Lower leg skin (tissue), 4 donors: ENCODE results near the gene ZNF154. TPM values are rescaled to one million over a fixed set of nuclear protein-coding genes. Genes with fewer than 3 reads are reported as not detected.

Source experiments
- DNase-seq, 2 donors: peaks; one replicate each; pipeline ENCODE4 v3.0.0-alpha.2; 2019; ENCODE audit warnings: low spot score in 2 of 2
- H3K4me3 ChIP-seq: fragments of 200-600 bp; sonication (generic); 2 replicates; pipeline ENCODE4 v1.5.1; 2017; ENCODE audit warnings: mild to moderate bottlenecking, low read depth; ENCODE audit not compliant: poor library complexity, severe bottlenecking
- CTCF ChIP-seq, 3 donors: fragments of 450-650 bp; IDR thresholded peaks; one replicate each; pipeline ENCODE4 v1.5.1; 2016; ENCODE audit warnings: antibody characterized with exemption in 3 of 3, mild to moderate bottlenecking in 3 of 3, moderate library complexity in 2 of 3
- POLR2A ChIP-seq, 2 donors: fragments of 450-650 bp; IDR thresholded peaks; one replicate each; pipeline ENCODE4 v1.6.1; 2016 to 2017; ENCODE audit warnings: antibody characterized with exemption in 2 of 2, mild to moderate bottlenecking in 1 of 2, moderate library complexity in 1 of 2
- WGBS, 2 donors: methylation state at CpG; one replicate each; pipeline ENCODE4 v1.1.5; 2018; 5-methylcytosine and 5-hydroxymethylcytosine counted together
- intact Hi-C: fragments of 100-400 bp; cut with DNase I; formaldehyde crosslinking; loops from one replicate; pipeline ENCODE4 v1.15.0; 2023; ENCODE audit warnings: low total_unique reads
- total RNA-seq, 4 donors: library from RNA; depleted of rRNA; stranded (reverse); fragments of >200 nt; gene quantifications; one replicate each; pipeline ENCODE4 v1.1.0, GENCODE V29; 2016

ZNF154 gene
- 1 to 10 TPM in 1 of 4 donors, under 1 TPM in 3; 0.15 to 1.0 (median 0.77) TPM for total RNA-seq

- DNase-seq: peak in 1 of 2 donors; percentile 72
- TF ChIP-seq CTCF (IDR thresholded peaks at IDR 0.05) (no peak), POLR2A (IDR thresholded peaks at IDR 0.05) (no peak)
- H3K4me3 ChIP-seq: peak within 1 kb of the TSS; percentile 16
- 4 to 5% methylated on average over 45 of the region's 53 CpGs for WGBS, 2 donors
- intact Hi-C loops: no loop called here
These were observed at the start of gene ZNF154 for GRCh38 chr19:57708641-57709361. TSS of gene ZNF154 (minus strand) at chr19:57709204. CDS start at chr19:57708971, 233 bp downstream.

- WGBS, 2 donors: 95% methylated on average over 2 of the region's 2 CpGs
- no peak for DNase-seq
- TF ChIP-seq CTCF (IDR thresholded peaks at IDR 0.05) (no peak), POLR2A (IDR thresholded peaks at IDR 0.05) (no peak)
- no peak overlapping the region for H3K4me3 ChIP-seq
- intact Hi-C loops: no loop called here
These were observed 48.9 kb upstream of the ZNF154 start for GRCh38 chr19:57757941-57758340.

- intact Hi-C loops: no loop called here
- DNase-seq: no peak
- WGBS, 2 donors: 85 to 86% methylated on average over 4 of the region's 4 CpGs
- TF ChIP-seq CTCF (IDR thresholded peaks at IDR 0.05) (no peak), POLR2A (IDR thresholded peaks at IDR 0.05) (no peak)
- H3K4me3 ChIP-seq: no peak overlapping the region
These were observed 46.0 kb upstream of the ZNF154 start for GRCh38 chr19:57755031-57755430.

GRCh38 chr19:57754091-57754673, 45.2 kb upstream of the ZNF154 start:
- TF ChIP-seq POLR2A (IDR thresholded peaks at IDR 0.05) (no peak), CTCF (IDR thresholded peaks at IDR 0.05) (no peak)

GRCh38 chr19:57748029-57748428, 39.0 kb upstream of the ZNF154 start:
- TF ChIP-seq POLR2A (IDR thresholded peaks at IDR 0.05) (no peak), CTCF (IDR thresholded peaks at IDR 0.05) (no peak)
- intact Hi-C loops: no loop called here
- DNase-seq: no peak
- H3K4me3 ChIP-seq: no peak overlapping the region
- 93 to 98% methylated on average over 3 of the region's 3 CpGs for whole genome bisulfite sequencing, 2 donors

More at GRCh38 chr19:57754091-57754673, 45.2 kb upstream of the ZNF154 start:
- no peak for DNase-seq
- no peak overlapping the region for H3K4me3 ChIP-seq
- WGBS, 2 donors: 96 to 98% methylated on average over 10 of the region's 10 CpGs
- intact Hi-C loops: no loop called here
